ENCODE data around the gene PPT2.

The PPT2 gene

DNA sequence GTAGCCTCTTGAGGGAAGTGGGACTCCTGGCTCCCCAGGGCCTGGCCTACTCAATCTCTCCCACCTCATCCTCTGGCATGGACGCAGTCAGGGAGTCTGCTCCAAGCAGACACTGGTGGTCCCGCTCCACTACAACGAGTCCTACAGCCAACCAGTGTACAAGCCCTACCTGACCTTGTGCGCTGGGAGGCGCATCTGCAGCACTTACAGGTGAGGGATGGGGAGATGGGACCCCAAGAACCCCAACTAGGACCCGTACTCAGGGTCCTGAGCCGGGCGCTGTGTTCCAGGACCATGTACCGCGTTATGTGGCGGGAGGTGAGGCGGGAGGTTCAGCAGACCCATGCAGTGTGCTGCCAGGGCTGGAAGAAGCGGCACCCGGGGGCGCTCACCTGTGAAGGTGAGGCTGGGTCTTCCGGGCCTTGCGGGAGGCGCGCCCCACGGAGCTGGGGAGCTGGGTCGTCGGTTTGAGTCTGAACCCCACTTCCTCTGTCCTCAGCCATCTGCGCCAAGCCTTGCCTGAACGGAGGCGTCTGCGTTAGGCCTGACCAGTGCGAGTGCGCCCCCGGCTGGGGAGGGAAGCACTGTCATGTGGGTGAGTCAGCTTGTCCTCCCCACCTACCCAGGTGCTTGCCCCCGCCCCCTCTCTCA lies 12.6 kb downstream of the PPT2 start:
- H3K27ac ChIP-seq (replicated peaks): no peak overlapping the region
- no peak overlapping the region for H3K4me3 ChIP-seq (replicated peaks; ENCODE audit: insufficient read depth, low read length)

DNA sequence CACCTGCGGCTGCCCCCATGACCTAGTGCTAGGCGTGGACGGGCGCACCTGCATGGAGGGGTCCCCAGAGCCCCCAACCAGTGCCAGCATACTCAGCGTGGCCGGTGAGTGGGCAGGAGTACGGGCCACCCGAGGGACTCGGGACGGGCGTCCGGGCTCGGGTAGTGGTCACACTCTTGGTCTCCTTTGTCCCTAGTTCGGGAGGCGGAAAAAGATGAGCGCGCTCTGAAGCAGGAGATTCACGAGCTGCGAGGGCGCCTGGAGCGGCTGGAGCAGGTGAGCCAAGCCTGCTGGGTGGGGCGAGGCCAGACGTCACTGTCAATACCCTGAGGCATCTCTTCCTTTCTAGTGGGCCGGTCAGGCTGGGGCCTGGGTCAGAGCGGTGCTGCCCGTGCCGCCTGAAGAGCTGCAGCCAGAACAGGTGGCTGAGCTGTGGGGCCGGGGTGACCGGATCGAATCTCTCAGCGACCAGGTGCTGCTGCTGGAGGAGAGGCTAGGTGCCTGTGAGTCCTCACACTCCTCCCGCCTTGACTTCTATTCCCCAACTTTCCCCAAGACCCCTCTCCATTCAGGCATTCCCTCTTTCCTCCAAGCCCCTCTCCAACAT lies 13.3 kb downstream of the PPT2 start:
- TF ChIP-seq, protein P1, sequence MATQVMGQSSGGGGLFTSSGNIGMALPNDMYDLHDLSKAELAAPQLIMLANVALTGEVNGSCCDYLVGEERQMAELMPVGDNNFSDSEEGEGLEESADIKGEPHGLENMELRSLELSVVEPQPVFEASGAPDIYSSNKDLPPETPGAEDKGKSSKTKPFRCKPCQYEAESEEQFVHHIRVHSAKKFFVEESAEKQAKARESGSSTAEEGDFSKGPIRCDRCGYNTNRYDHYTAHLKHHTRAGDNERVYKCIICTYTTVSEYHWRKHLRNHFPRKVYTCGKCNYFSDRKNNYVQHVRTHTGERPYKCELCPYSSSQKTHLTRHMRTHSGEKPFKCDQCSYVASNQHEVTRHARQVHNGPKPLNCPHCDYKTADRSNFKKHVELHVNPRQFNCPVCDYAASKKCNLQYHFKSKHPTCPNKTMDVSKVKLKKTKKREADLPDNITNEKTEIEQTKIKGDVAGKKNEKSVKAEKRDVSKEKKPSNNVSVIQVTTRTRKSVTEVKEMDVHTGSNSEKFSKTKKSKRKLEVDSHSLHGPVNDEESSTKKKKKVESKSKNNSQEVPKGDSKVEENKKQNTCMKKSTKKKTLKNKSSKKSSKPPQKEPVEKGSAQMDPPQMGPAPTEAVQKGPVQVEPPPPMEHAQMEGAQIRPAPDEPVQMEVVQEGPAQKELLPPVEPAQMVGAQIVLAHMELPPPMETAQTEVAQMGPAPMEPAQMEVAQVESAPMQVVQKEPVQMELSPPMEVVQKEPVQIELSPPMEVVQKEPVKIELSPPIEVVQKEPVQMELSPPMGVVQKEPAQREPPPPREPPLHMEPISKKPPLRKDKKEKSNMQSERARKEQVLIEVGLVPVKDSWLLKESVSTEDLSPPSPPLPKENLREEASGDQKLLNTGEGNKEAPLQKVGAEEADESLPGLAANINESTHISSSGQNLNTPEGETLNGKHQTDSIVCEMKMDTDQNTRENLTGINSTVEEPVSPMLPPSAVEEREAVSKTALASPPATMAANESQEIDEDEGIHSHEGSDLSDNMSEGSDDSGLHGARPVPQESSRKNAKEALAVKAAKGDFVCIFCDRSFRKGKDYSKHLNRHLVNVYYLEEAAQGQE (IDR thresholded peaks at IDR 0.05; ENCODE audit: insufficient replicate concordance, low read depth): no peak
- TF ChIP-seq SPI1 (IDR thresholded peaks at IDR 0.05; ENCODE audit: borderline replicate concordance, low read depth): no peak
- TF ChIP-seq POLR2AphosphoS5 (IDR thresholded peaks at IDR 0.05; ENCODE audit: low read depth): no peak
- no peak for TF ChIP-seq GABPA (IDR thresholded peaks at IDR 0.05; ENCODE audit: low read depth)
- TF ChIP-seq, protein P2, sequence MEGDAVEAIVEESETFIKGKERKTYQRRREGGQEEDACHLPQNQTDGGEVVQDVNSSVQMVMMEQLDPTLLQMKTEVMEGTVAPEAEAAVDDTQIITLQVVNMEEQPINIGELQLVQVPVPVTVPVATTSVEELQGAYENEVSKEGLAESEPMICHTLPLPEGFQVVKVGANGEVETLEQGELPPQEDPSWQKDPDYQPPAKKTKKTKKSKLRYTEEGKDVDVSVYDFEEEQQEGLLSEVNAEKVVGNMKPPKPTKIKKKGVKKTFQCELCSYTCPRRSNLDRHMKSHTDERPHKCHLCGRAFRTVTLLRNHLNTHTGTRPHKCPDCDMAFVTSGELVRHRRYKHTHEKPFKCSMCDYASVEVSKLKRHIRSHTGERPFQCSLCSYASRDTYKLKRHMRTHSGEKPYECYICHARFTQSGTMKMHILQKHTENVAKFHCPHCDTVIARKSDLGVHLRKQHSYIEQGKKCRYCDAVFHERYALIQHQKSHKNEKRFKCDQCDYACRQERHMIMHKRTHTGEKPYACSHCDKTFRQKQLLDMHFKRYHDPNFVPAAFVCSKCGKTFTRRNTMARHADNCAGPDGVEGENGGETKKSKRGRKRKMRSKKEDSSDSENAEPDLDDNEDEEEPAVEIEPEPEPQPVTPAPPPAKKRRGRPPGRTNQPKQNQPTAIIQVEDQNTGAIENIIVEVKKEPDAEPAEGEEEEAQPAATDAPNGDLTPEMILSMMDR (IDR thresholded peaks at IDR 0.05; ENCODE audit: insufficient read depth, low read length): no peak
- no peak overlapping the region for H3K27ac ChIP-seq (replicated peaks)
- no peak for DNase-seq (ENCODE audit: low read depth in 1 of 2, low spot score in 1 of 2)
- no peak overlapping the region for H3K4me3 ChIP-seq (replicated peaks; ENCODE audit: insufficient read depth, low read length)
- H3K27me3 ChIP-seq (ENCODE audit: insufficient read depth, poor library complexity, severe bottlenecking): no peaks in the 10 kb centered on the region

More for the DNA sequence above, 12.6 kb downstream of the PPT2 start:
- no peak for DNase-seq (ENCODE audit: low read depth in 1 of 2, low spot score in 1 of 2)
- no peaks in the 10 kb centered on the region for H3K27me3 ChIP-seq (ENCODE audit: insufficient read depth, poor library complexity, severe bottlenecking)
- TF ChIP-seq GABPA (IDR thresholded peaks at IDR 0.05; ENCODE audit: low read depth) (no peak), POLR2AphosphoS5 (IDR thresholded peaks at IDR 0.05; ENCODE audit: low read depth) (no peak), SPI1 (IDR thresholded peaks at IDR 0.05; ENCODE audit: borderline replicate concordance, low read depth) (no peak)
- TF ChIP-seq, protein P2 (IDR thresholded peaks at IDR 0.05; ENCODE audit: insufficient read depth, low read length): no peak
- TF ChIP-seq, protein P1 (IDR thresholded peaks at IDR 0.05; ENCODE audit: insufficient replicate concordance, low read depth): no peak

DNA sequence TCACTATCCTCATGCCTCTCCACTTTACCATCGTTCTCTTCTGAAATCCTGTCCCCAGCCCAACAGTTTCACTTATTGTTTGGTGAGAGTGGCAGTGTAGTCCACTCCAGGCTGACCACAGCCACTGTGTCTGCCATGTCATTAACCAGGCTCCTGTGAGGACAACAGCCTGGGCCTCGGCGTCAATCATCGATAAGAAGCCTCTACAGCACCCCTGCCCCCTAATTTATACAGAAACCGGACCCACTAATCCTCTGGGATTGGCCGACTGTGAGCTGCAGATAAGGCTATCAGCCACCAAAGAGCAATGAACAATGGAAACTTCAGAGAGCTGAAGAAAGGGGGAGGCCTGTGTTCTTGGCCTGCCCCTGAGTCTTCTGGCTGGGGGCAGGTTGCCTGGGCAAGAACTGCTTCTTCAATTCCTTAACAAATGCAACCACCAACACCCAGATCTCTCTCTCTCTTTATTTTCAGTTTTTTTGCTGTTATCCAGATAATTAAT lies 13.9 kb downstream of the PPT2 start:
- TF ChIP-seq, protein P2 (IDR thresholded peaks at IDR 0.05; ENCODE audit: insufficient read depth, low read length): no peak
- no peak for TF ChIP-seq POLR2AphosphoS5 (IDR thresholded peaks at IDR 0.05; ENCODE audit: low read depth)
- TF ChIP-seq SPI1 (IDR thresholded peaks at IDR 0.05; ENCODE audit: borderline replicate concordance, low read depth): no peak
- no peak for TF ChIP-seq GABPA (IDR thresholded peaks at IDR 0.05; ENCODE audit: low read depth)
- TF ChIP-seq, protein P1 (IDR thresholded peaks at IDR 0.05; ENCODE audit: insufficient replicate concordance, low read depth): no peak
- no peak overlapping the region for H3K27ac ChIP-seq (replicated peaks)

More for the DNA sequence above, 13.9 kb downstream of the PPT2 start:
- Histone ChIP-seq H3K4me3 (replicated peaks; ENCODE audit: insufficient read depth, low read length) (no peak overlapping the region), H3K27me3 (ENCODE audit: insufficient read depth, poor library complexity, severe bottlenecking) (no peaks in the 10 kb centered on the region)
- DNase-seq (ENCODE audit: low read depth in 1 of 2, low spot score in 1 of 2): no peak
